KBM-7 (cell line): Measurements from ENCODE around the gene MCHR1.

ENCODE experiments used
- DNase-seq: peaks from one replicate; pipeline ENCODE4 v3.0.0-alpha.2; 2015
- in situ Hi-C: fragments of 300-500 bp; cut with MboI; formaldehyde crosslinking; loops from 2 replicates; pipeline ENCODE4 v1.14.3; 2020; ENCODE audit warnings: low sequenced_read_pairs, low pct_unique_long_range_greater_than_20kb, mixed read lengths

MCHR1 gene, protein sequence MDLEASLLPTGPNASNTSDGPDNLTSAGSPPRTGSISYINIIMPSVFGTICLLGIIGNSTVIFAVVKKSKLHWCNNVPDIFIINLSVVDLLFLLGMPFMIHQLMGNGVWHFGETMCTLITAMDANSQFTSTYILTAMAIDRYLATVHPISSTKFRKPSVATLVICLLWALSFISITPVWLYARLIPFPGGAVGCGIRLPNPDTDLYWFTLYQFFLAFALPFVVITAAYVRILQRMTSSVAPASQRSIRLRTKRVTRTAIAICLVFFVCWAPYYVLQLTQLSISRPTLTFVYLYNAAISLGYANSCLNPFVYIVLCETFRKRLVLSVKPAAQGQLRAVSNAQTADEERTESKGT

DNA sequence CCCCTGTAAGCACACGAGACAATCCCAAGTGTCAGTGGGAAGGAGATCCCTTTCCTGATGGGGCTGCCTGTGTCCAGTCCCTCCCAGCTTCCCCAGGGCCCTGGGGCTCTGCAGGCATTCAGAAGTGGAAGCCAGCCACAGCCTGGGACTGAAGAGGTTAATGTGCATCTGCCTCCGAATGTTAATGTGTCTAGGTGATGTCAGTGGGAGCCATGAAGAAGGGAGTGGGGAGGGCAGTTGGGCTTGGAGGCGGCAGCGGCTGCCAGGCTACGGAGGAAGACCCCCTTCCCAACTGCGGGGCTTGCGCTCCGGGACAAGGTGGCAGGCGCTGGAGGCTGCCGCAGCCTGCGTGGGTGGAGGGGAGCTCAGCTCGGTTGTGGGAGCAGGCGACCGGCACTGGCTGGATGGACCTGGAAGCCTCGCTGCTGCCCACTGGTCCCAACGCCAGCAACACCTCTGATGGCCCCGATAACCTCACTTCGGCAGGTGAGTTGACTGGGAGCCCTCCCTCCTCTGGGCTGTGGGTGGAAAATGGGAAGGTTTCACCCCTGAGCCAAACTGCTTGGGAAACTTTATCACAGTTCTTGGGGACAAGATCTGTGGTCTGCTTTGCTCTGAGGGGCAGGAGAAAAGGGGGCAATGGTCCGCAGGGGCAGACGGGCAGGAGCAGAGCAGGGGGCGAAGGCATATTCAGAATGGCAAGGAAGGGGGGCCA lies at the start of gene MCHR1:
MCHR1 (plus strand) TSS at position 236 of the 715 bp plus-strand sequence; CDS start at position 405, 169 bp downstream.
- DNase-seq, result no peak
- in situ Hi-C loops, result no loop called here

DNA sequence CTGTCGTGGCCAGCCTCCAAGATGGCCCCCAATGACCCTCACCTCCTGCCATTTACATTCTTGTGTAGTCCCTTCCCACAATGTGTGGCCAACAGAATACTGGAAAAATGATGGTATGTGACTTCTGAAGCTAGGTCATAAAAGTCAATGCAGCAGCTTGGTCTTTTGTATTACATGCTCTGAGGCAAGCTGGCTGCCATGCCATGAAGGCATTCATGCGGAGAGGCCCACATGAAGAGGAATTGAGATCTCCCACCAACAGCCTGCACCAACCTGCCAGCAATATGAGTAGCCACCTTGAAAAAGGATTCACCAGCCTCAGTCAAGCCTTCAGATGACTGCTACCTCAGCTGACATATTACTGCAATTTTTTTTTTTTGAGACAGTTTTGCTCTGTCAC lies 47.4 kb upstream of the MCHR1 start:
- in situ Hi-C loops, result no loop called here

DNA sequence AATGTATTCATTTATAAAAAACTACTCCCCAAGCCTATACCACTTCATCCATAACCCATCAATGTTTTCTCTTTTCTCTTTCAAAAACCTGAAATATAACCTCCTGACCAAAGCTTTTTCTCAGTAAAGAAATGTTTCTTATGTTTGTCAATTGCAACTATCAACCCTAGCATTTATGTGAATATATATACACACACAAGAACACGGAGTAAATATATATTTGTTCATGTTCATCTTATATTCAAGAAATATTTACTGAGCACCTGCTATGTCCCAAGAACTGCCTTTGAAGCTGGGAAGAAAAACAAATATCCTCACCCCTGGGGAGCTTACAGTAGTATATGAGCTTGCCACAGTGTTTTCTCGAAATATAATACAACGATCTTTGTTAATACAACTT lies 46.2 kb upstream of the MCHR1 start:
- in situ Hi-C loops, result no loop called here
- DNase-seq, result no peak

More for the DNA sequence above, 47.4 kb upstream of the MCHR1 start:
- DNase-seq, result no peak

DNA sequence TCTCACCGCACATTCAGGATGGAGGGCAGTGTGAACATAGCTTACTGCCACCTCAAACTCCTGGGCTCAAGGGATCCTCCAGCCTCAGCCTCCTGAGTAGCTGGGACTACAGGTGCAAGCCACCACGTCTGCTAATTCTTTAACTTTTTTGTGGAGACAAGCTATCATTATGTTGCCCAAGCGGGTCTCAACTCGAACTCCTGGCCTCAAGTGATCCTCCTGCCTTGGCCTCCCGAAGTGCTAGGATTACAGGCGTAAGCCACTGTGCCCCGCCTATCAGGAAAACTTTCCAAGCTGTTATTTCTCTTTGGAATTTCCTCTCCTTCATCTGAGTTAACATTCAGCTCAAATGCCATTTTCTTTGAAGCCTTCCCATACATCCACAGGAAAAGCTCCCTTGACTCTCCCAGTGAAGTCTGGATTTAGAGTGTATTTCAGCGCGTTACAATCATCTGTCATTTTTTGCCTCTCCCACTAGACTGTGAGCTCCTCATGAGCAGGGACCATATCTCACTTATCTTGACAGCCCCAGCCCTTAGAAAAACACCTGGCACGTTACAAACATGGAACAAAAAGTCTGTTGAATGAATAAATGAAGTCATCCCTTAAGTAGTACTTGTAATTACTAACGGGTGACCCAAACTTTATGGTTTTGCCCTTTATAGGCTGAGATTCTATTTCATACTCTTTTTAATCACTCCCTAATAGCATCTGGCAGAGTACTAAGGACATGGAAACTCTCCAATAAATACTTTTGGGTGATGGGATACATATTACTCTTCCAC lies 45.0 kb upstream of the MCHR1 start:
- in situ Hi-C loops, result no loop called here
- no peak for DNase-seq

DNA sequence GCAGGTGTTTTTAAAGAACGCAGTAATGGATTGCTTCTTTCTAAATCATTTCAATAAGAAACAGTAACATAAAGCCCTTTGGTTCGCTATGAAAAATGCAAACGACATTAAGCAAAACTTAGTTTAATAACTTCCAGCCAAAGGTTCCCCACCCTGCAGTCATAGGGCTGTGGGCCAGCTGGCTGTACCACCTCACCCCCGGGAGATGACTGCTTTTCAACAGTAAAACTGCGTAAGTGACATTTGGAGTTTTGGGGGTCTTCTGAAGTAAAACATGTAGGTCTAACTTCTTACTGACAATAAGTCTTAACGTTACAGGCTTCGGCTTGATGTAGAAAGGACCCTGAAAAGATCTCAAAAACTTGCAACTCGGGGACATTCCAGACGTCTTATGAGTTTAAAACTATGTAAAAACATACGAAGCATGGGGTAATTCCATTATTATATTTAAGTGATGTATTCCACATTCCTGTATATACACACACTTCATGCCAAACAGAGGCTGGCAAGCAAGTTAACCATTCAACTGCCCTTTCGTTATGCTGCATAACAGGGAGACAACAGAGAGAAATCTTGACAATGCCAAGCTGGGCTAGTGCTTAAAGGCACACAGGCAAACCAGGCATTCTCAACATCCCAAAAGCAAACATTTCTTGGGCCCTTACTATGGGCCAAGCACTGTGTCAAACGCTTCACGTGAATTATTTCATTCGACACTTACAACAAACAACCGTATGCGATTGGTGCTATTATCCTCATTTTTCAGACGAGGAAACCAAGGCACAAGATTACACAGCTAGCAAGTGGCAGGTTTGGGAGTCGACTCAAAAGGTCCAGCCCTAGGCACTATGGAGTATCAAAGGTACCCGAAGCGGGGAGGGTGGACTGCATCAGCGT lies 44.0 kb upstream of the MCHR1 start:
- no peak for DNase-seq
- in situ Hi-C loops, result no loop called here

DNA sequence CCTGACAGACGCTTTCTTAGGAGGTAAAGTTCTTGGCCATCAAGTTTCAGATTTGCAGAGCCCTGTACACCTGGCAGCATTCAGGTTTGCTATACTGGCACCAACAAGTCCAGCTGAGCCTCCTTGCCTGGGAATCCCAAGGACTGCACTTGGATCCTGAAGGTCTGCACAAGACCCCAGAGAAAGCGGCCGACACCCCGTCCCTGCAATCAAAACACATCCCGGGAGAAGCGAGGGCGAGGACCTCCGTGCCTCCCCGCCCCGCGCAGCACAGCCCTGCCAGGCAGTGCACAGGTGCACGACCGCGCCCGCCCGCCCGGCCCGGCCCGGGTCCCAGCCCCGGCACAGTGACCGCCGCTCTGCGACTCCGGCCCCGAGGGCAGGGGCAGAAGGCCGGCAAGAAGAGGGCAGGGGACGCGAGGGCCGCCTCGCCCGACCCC lies 43.3 kb upstream of the MCHR1 start:
- in situ Hi-C loops, result no loop called here
- DNase-seq, result no peak

DNA sequence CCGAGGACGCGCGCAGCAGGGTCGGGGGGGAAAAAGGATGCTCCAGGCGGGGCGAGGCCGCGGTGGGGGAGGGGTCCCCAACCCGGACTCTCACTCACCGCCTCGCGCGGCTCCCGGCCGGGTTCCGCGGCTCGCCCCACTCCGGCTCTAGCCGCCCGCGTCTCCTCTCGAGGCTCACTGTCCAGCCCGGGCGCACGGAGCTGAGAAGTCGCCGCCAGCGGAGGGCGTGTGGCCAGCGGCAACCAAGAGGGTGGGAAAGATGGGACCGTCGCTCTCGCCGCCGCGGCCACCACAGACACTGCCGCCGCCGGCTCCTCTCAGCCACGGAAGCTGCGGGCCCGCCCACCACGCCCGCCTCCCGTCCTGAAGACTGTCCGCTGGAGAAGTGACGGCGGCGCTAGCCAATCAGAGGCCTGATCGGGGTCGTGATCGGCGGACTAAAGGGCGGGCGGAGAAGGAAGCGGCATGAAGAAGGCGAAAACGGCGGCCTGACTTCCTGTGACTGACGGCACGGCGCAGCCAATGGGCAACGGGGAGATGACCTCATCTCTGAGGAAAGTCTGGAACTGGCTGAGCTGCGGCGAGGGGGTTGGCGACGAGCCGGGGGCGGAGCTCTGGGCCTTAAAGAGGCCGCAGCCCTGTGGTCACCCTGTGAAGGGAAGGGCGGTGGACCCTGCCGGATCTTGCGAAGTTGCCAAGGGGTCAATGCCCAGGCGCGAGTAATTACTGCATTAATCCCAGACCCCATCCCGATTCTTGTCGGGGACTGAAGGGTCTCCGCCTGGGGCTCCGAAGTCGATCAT lies 42.7 kb upstream of the MCHR1 start, which contains the start of gene MRTFA:
MRTFA (minus strand) TSS at position 340 of the 803 bp plus-strand sequence.
- in situ Hi-C loops, result no loop called here
- peak; percentile 100 for DNase-seq

DNA sequence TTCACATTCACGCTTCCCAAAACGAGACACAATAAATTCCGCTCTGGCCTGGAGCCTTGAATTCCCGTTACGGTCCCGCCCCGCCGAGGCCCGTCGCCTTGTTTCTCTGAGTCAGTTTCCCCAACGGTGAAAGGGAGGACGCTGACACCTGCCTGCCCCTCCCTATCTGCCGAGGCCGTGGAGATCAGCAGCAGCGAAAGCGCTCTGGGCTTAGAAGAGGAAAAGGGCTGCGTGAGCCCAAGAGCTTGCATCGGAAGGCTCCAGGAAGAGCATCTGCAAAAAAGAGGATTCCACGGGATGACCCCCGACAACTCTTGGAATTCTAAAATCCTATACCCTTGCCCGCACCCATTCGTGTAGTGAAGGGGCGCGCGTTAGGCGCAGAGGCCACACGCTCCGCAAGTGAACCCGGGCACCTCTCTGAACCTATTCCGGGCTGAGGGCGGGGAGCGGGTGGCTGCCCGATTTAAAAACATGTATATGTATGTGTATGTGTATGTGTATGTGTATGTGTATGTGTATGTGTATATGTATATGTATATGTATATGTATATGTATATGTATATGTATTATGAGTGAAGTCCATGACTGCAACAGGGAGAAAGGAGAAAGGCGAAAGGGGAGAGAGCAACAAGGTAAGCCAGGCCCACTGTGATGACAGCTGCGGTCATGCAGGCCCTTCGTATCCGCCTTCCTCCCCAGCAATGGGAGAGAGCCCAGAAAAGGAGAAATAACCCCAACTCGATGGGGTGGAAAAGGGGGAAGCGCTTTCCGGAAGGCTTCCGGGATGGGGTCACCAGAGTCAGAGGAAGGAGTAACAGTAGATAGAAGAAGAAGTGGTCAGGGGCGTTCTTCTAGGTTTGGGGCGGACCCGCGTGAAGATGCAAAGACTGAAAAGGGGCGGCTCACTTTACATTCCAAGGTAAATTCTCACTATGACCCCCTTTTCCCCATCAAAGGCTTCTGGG lies 41.8 kb upstream of the MCHR1 start:
- in situ Hi-C loops, result no loop called here

DNA sequence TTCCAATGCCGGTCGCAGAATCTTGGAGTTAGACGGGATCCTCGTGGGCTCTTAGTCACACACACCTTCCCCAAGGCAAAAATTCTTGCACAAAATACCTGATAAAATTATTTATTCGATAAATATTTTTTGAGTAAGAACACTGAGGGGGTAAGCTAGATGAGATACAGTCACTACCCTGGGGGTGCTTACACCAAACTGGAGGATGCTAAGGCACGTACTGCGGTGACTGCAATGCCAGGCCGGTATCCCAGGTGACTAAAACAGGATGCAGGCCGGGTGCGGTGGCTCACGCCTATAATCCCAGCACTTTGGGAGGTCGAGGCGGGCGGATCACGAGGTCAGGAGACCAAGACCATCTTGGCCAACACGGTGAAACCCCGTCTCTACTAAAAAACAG lies 41.0 kb upstream of the MCHR1 start:
- no peak for DNase-seq
- in situ Hi-C loops, result no loop called here

More for the DNA sequence above, 41.8 kb upstream of the MCHR1 start:
- peak; percentile 78 for DNase-seq

DNA sequence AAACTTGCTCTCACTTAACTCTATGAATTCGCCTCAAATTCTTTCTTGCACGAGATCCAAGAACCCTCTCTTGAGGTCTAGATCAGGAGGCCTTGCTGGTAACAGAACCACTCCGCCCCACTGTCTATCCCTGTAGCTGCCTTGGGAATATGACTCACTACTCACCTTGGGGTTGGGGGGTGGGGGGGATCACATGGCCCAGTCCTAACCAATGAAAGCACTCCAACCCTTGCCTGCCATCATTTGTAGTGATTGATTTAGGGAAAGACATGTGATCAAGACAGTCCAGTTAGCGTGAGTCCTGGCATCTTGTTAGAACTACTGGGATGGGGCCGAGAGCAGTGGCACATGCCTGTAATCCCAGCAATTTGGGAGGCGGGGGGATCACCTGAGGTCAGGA lies 38.0 kb upstream of the MCHR1 start:
- in situ Hi-C loops, result no loop called here

DNA sequence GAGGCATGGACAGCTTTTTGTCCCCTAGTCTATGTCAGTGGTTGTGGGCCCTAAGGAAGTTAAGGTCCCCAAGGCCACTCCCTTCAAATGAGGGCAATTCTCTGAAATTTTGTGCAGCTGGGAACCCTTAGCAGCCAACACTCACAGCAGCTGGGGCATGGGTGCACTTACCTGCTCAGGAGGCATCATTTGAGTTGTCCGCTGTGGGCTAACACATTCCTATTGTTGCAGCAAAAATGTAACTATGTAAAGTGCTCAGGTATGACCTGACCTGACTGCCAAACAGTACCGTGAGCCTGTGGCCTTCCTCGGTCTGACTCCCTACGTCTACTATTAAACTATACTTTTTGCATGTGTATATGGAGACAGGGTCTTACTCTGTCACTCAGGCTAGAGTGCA lies 37.0 kb upstream of the MCHR1 start:
- in situ Hi-C loops, result no loop called here

More for the DNA sequence above, 38.0 kb upstream of the MCHR1 start:
- no peak for DNase-seq

DNA sequence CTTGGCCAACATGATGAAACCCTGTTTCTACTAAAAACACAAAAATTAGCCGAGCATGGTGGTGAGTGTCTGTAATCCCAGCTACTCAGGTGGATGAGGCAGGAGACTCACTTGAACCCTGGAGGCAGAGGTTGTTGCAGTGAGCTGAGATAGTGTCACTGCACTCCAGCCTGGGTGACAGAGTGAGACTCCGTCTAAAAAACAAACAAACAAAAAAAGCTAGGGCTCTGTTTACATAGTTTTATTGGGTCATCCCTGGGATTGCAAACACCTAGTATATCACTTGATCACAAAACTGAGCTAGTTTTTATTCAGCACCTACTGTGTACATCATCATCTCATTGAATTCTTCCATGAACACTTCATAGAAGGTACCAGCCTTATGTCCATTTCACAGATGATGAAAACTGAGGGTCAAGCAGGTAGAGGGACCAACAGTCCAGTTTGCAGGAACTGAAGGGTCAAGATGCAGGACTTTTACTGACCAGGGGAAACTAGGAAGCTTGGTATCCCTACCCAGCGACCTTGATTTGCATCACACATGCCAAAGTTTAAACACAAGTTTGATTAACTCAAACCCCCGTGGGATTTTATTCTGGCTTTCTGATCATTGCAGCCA lies 33.6 kb upstream of the MCHR1 start:
- no peak for DNase-seq

More for the DNA sequence above, 37.0 kb upstream of the MCHR1 start:
- no peak for DNase-seq

DNA sequence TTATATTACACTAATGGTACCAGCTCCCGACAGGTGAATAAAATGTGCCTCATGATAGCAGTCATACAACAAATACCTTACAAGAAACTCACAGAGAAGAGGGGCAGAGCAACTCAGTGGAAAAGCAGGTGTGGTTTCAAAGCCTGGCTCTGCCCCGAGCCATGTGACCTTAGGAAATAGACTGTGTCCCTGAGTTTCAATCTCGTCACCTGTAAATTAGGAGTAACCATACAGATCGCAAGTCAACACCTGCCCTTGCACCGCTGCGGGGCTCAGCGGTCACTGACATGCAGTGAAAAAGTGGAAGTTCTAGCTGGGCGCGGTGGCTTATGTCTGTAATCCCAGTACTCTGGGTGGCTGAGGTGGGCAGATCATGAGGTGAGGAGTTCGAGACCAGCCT lies 30.9 kb upstream of the MCHR1 start:
- DNase-seq, result no peak
- in situ Hi-C loops, result no loop called here

More for the DNA sequence above, 33.6 kb upstream of the MCHR1 start:
- in situ Hi-C loops, result no loop called here

DNA sequence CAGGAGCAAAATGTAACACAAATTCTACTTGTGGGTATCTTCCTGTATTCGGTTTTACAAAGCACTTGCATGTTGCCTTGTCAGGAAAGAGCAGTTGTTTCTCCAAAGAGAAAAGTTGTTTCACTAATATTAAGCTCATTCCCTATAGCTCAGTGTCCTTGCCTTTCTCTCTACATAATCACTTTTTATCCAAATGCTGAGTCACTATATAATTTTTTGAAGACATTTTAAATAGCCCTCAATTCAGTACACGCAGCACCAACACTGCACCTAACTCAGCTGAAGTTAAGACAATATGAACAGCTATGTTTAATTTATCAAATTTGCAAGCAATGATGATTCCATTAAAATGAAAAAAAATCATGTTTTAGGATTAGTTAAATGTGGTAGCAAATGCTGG lies 28.2 kb upstream of the MCHR1 start:
- DNase-seq, result no peak
- in situ Hi-C loops, result no loop called here

DNA sequence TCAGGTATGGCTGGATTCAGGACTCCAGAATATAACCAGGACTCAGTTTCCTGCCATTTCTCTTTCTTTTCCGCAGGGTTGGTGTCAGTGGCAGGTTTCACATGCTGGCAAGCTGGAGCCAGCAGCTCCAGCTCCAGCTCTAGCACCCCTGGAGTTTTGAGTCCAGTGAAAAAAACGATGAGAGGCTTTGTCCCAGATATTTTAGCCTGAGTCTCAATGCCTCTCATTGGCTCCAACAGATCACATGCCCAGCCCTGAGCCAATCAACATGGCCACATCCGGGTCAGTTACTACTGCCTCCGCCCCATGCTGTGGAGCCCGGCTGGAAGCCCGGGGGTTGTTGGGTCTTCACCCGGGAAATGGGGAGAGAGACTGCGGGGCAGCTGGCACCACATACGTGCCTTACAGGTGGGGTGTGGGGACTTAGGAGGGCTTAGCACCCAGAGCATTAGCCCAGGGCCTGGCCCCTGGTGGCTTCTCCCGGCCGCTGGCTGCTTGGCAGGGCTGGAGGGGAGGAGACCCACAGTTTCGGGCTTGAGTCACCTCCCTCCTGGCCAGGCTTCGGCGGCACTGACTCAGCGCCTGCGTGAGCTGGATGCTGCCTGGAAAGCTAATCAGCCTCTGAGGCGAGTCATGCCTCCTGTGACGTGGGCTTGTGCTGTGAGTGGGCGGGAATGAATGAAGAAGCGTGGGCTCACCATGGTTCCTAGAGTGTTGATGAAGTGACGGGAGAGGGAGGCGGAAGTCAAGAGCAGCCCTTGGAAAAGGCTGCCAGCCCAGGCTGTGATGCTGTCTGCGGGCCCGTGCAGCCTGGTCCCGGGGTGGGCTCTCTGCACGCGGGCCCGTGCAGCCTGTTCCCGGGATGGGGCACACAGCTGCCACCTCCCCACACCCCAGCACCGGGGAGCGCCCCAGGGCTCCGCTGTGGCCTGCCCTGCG lies 27.5 kb upstream of the MCHR1 start:
- in situ Hi-C loops, result no loop called here
- DNase-seq, result peak; percentile 96
